CD14-positive monocyte (primary cell): Measurements from ENCODE around the gene C1orf146. TPM values are rescaled to one million over a fixed set of nuclear protein-coding genes. Genes with fewer than 3 reads are reported as not detected.

ENCODE experiments used
- DNase-seq, 3 donors: peaks; one replicate each; pipeline ENCODE4 v3.0.0-alpha.2; 2011 to 2022
- H2AFZ ChIP-seq: 2 replicates; pipeline ENCODE4 v1.6.0; 2012; ENCODE audit warnings: mild to moderate bottlenecking, low read depth, low read length, inconsistent platforms; ENCODE audit not compliant: insufficient read depth, poor library complexity, severe bottlenecking
- H3K27ac ChIP-seq, 2 donors: 1 replicate in 1 of 2; 2 replicates in 1 of 2; pipeline ENCODE4 v1.5.1; 2012 to 2013; ENCODE audit warnings: low read length in 2 of 2, control low read depth in 1 of 2, inconsistent platforms in 1 of 2, low read depth in 1 of 2, mild to moderate bottlenecking in 1 of 2
- H3K27me3 ChIP-seq, 2 donors: one replicate each; pipeline versions ENCODE4 v1.6.0 to v1.6.1; 2011 to 2013; ENCODE audit warnings: low read length in 2 of 2; ENCODE audit not compliant: control insufficient read depth in 2 of 2, insufficient read depth in 2 of 2
- H3K36me3 ChIP-seq, 2 donors: replicated peaks in 1 of 2; 1 replicate in 1 of 2; 2 replicates in 1 of 2; pipeline versions ENCODE4 v1.5.1 to v1.6.1; 2012 to 2013; ENCODE audit warnings: low read length in 2 of 2, control low read depth in 1 of 2, inconsistent platforms in 1 of 2, mild to moderate bottlenecking in 1 of 2; ENCODE audit not compliant: insufficient read depth in 2 of 2, control insufficient read depth in 1 of 2
- H3K4me1 ChIP-seq, 2 donors: 1 replicate in 1 of 2; 2 replicates in 1 of 2; pipeline versions ENCODE4 v1.5.1 to v1.6.1; 2012 to 2013; ENCODE audit warnings: low read length in 2 of 2, control low read depth in 1 of 2, inconsistent platforms in 1 of 2, mild to moderate bottlenecking in 1 of 2, moderate library complexity in 1 of 2; ENCODE audit not compliant: insufficient read depth in 2 of 2, control insufficient read depth in 1 of 2
- H3K4me2 ChIP-seq: replicated peaks from 2 replicates; pipeline ENCODE3; 2012; ENCODE audit warnings: low read length, moderate library complexity, mild to moderate bottlenecking; ENCODE audit not compliant: poor library complexity, severe bottlenecking; ENCODE audit errors: extremely low read depth
- H3K4me3 ChIP-seq, 3 experiments: fragments of 200-600 bp in 1 of 3; sonication (generic) in 1 of 3; replicated peaks in 1 of 3; 1 replicate in 2 of 3; 2 replicates in 1 of 3; pipeline ENCODE4 v1.5.1; 2011 to 2013; ENCODE audit warnings: low read length in 3 of 3, mild to moderate bottlenecking in 3 of 3, control low read depth in 2 of 3, low read depth in 2 of 3, inconsistent platforms in 1 of 3, moderate library complexity in 1 of 3
- H3K79me2 ChIP-seq: 2 replicates; pipeline ENCODE4 v1.6.0; 2012; ENCODE audit warnings: mild to moderate bottlenecking, control low read depth, inconsistent platforms, low read length, moderate library complexity; ENCODE audit not compliant: insufficient read depth
- H3K9ac ChIP-seq: 2 replicates; pipeline ENCODE4 v1.6.0; 2017; ENCODE audit warnings: low read length, mild to moderate bottlenecking; ENCODE audit not compliant: insufficient read depth, poor library complexity, severe bottlenecking
- H3K9me3 ChIP-seq, 2 donors: replicated peaks in 1 of 2; 1 replicate in 1 of 2; 2 replicates in 1 of 2; pipeline versions ENCODE4 v1.5.1 to v1.6.1; 2012 to 2013; ENCODE audit warnings: low read length in 2 of 2, control low read depth in 1 of 2; ENCODE audit not compliant: control insufficient read depth in 1 of 2, insufficient read depth in 1 of 2
- H4K20me1 ChIP-seq: 2 replicates; pipeline ENCODE4 v1.6.0; 2012; ENCODE audit warnings: mild to moderate bottlenecking, low read length, control low read depth, moderate library complexity; ENCODE audit not compliant: insufficient read depth
- H3K27ac Mint-ChIP-seq, 7 donors: one replicate each; pipeline ENCODE4 v1.8.0; 2020; ENCODE audit warnings: mild to moderate bottlenecking in 7 of 7, mixed read lengths in 7 of 7, moderate library complexity in 6 of 7, inconsistent platforms in 2 of 7
- H3K27me3 Mint-ChIP-seq, 3 donors: one replicate each; pipeline ENCODE4 v1.8.0; 2021 to 2022; ENCODE audit warnings: low read depth in 3 of 3, mild to moderate bottlenecking in 3 of 3, mixed read lengths in 3 of 3, moderate library complexity in 3 of 3, inconsistent platforms in 1 of 3
- H3K36me3 Mint-ChIP-seq, 2 donors: one replicate each; pipeline ENCODE4 v1.8.0; 2020; ENCODE audit warnings: mixed read lengths in 2 of 2, inconsistent platforms in 1 of 2, mild to moderate bottlenecking in 1 of 2
- H3K4me1 Mint-ChIP-seq: one replicate; pipeline ENCODE4 v1.8.0; 2020; ENCODE audit warnings: mild to moderate bottlenecking, mixed read lengths
- H3K4me3 Mint-ChIP-seq, 2 donors: one replicate each; pipeline ENCODE4 v1.8.0; 2020; ENCODE audit warnings: mild to moderate bottlenecking in 2 of 2, mixed read lengths in 2 of 2, moderate library complexity in 1 of 2
- H3K9me3 Mint-ChIP-seq, 7 donors: one replicate each; pipeline ENCODE4 v1.8.0; 2020 to 2022; ENCODE audit warnings: mixed read lengths in 7 of 7, mild to moderate bottlenecking in 6 of 7, moderate library complexity in 6 of 7, inconsistent platforms in 2 of 7
- WGBS: methylation state at CpG from one replicate; pipeline ENCODE4 v1.1.5; 2013; ENCODE audit warnings: missing lambda C conversion rate; ENCODE audit not compliant: insufficient coverage; 5-methylcytosine and 5-hydroxymethylcytosine counted together
- intact Hi-C, 2 donors: fragments of 100-400 bp; cut with micrococcal nuclease; formaldehyde crosslinking; loops; one replicate each; pipeline versions ENCODE4 v1.15.0 to v1.15.1; 2023
- polyA plus RNA-seq, 3 donors: library from polyadenylated mRNA; depleted of rRNA in 1 of 3; unstranded in 2 of 3; stranded (reverse) in 1 of 3; fragments of 300-500 nt in 2 of 3; fragments of >200 nt in 1 of 3; fragmentation: Illumina TruSeq in 2 of 3; gene quantifications; 1 replicate in 2 of 3; 2 replicates in 1 of 3; pipeline ENCODE4 v1.2.3, GENCODE V29; 2012 to 2021
- TF ChIP-seq, protein P1 (sequence below): fragments of 200-600 bp; IDR thresholded peaks from one replicate; pipeline ENCODE4 v1.8.0; 2022; ENCODE audit warnings: antibody characterized with exemption, mild to moderate bottlenecking

Gene C1orf146
- polyA plus RNA-seq, 3 donors, result not detected

DNA sequence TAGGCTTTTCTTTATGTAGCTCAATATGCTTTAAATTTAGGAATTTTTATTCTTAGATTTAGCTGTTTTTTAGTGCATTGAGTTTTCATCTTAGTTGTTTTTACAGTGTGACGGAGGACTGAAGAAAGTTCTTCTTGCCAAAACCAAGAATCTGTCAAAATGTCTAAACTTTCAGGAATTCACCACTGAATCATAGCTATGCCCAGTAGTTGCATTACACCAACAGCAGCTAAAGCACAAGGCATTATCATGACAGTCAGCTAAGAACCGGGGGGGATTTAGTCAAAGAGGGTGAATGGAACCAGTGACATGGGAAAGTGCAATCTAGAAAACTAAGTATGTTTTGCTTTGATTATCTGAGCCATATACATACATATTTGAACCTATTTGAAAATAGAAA, 6.5 kb upstream of the C1orf146 start:
- intact Hi-C loops, result no loop called here
- no peak overlapping the region for H3K27ac Mint-ChIP-seq
- no peak overlapping the region for H3K4me3 ChIP-seq
- no peaks in the 10 kb centered on the region for H4K20me1 ChIP-seq
- no peaks in the 10 kb centered on the region for H3K9me3 ChIP-seq
- no peak overlapping the region for H3K4me3 Mint-ChIP-seq
- WGBS, result no CpG with 5 or more reads among the region's 2 CpGs
- H3K9ac ChIP-seq, result no peak overlapping the region
- no peaks in the 10 kb centered on the region for H3K4me1 ChIP-seq
- peaks cover 0 to 3% (median 2%) of the 10 kb centered on the region in 7 donors for H3K9me3 Mint-ChIP-seq
- H3K27ac ChIP-seq, result no peak overlapping the region
- H3K36me3 ChIP-seq, result no peaks in the 10 kb centered on the region
- TF ChIP-seq, protein P1, sequence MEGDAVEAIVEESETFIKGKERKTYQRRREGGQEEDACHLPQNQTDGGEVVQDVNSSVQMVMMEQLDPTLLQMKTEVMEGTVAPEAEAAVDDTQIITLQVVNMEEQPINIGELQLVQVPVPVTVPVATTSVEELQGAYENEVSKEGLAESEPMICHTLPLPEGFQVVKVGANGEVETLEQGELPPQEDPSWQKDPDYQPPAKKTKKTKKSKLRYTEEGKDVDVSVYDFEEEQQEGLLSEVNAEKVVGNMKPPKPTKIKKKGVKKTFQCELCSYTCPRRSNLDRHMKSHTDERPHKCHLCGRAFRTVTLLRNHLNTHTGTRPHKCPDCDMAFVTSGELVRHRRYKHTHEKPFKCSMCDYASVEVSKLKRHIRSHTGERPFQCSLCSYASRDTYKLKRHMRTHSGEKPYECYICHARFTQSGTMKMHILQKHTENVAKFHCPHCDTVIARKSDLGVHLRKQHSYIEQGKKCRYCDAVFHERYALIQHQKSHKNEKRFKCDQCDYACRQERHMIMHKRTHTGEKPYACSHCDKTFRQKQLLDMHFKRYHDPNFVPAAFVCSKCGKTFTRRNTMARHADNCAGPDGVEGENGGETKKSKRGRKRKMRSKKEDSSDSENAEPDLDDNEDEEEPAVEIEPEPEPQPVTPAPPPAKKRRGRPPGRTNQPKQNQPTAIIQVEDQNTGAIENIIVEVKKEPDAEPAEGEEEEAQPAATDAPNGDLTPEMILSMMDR, result no peak
- peaks cover 3% of the 10 kb centered on the region for H3K4me1 Mint-ChIP-seq
- no peaks in the 10 kb centered on the region for H3K27me3 ChIP-seq
- H3K27me3 Mint-ChIP-seq, result peaks cover 0 to 2% (median 2%) of the 10 kb centered on the region in 3 donors
- no peak overlapping the region for H2AFZ ChIP-seq
- no peak overlapping the region for H3K4me2 ChIP-seq
- no peaks in the 10 kb centered on the region for H3K36me3 Mint-ChIP-seq
- H3K79me2 ChIP-seq, result no peaks in the 10 kb centered on the region
- DNase-seq, result no peak

DNA sequence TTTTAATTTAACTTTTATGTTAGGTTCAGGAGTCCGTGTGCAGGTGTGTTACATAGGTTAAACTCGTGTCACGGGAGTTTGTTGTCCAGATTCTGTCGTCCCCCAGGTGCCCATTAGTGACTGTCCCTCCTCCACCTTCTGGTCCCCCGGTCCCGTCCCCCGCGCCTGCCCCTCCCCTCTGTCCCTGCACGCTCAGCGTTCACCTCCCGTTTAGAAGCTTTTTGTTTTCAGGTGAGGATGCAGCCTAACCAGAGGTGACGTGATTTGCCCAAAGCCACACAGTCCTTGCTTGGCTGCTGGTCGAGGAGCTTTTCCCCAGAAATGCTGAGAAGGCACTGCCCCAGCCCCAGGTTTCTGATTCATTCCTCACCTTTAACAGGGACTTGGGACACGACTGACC, 844 bp downstream of the C1orf146 start:
- Histone ChIP-seq H2AFZ (no peak overlapping the region), H3K79me2 (no peaks in the 10 kb centered on the region), H3K9ac (no peak overlapping the region), H4K20me1 (no peaks in the 10 kb centered on the region), H3K4me2 (no peak overlapping the region), H3K36me3 (no peaks in the 10 kb centered on the region), H3K27ac (no peak overlapping the region), H3K9me3 (peaks cover 0 to 9% of the 10 kb centered on the region in 2 donors), H3K4me3 (no peak overlapping the region), H3K4me1 (no peaks in the 10 kb centered on the region), H3K27me3 (no peaks in the 10 kb centered on the region)
- Mint-ChIP-seq H3K9me3 (peaks cover 2 to 16% (median 4%) of the 10 kb centered on the region in 7 donors), H3K4me1 (no peaks in the 10 kb centered on the region), H3K36me3 (no peaks in the 10 kb centered on the region), H3K27me3 (peaks cover 0 to 2% (median 2%) of the 10 kb centered on the region in 3 donors), H3K27ac (no peak overlapping the region), H3K4me3 (no peak overlapping the region)
- intact Hi-C loops, result no loop called here
- WGBS, result 94% methylated on average over 9 of the region's 14 CpGs
- TF ChIP-seq, protein P1, result no peak
- DNase-seq, result no peak
